CD4-positive, alpha-beta T cell treated with Interleukin-17A for 1 hour (primary cell): ENCODE measurements around the gene SPATA4.

Experiments used
- DNase-seq: peaks from one replicate; pipeline ENCODE4 v3.0.0-alpha.2; 2020

The SPATA4 gene

DNA sequence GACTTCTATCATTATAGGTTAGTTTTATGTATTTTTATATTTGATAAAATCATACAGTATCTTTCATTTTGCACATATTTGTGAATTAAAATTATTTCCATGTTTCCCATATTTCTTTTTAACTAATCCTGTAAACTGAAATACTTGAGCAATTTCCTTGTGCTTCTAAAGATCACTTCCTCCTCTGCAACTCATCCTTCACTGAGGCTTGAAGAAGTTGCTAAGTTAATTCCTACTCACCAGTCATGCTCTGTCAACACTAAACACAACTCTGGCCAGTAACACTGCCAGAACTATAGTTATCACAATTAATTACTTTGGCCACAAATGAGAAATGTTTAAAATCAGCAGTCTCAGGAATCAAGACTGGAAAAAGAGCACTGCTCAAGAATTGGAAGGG, 6.7 kb downstream of the SPATA4 start:
- no peak for DNase-seq

GRCh38 chr4:176187624-176188023, 7.8 kb downstream of the SPATA4 start:
- no peak for DNase-seq

GRCh38 chr4:176186671-176187395, 8.6 kb downstream of the SPATA4 start:
- DNase-seq, result no peak

DNA sequence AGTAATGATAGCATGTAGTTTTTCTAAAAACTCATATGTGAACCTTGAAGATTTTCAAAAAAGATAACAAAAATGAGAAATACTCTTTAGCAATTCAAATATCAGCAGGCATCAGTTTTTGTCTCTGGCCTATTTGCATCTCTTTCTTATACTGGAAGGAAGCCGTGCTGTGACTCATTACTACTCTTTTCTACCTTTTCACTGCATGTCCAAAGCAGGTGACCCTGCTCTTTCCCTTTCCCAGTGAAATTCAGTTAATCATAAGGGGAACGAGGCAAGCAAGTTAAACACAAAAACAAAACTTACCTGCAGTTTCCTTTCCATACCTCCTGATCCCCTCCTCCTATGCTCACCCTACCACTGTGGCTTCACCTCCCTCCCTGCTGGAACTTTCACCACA, 9.3 kb downstream of the SPATA4 start:
- no peak for DNase-seq

DNA sequence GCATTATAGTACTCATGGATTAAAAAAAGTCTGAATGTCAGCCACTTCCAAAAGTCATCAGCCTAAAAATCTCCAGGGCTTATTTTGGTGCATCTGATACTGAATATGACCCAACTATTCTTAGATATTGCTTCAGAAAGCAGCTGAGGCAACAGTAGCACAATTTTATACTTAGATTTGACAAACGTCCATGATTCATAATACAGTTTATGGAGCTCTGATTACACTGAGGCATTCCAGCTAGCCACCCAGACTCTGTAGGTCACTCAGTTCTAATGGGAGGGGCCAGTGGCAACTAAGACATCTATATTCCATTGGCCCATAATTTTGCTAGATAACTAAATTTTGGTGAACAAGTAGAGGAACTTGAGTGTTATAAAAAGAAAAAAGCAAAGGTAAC, 10.3 kb downstream of the SPATA4 start:
- no peak for DNase-seq

GRCh38 chr4:176163041-176163440, 32.3 kb downstream of the SPATA4 start:
- no peak for DNase-seq

DNA sequence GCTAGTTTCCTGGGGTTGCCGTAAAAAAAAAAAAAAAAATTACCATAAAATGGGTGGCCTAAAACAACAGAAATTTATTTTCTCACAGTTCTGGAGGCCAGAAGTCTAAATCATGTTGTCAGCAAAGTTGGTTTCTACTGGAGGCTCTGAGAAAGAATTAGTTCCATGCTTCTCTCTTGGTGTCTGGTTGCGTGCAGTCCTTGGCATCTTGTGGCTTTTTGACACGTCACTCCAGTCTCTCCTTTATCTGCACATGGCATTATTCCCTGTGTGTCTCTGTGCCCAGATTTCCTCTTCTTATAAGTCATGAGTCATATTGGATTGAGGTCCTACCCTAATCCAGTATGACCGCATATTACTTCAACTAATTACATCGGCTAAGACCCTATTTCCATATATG, 38.7 kb downstream of the SPATA4 start:
- DNase-seq, result no peak

DNA sequence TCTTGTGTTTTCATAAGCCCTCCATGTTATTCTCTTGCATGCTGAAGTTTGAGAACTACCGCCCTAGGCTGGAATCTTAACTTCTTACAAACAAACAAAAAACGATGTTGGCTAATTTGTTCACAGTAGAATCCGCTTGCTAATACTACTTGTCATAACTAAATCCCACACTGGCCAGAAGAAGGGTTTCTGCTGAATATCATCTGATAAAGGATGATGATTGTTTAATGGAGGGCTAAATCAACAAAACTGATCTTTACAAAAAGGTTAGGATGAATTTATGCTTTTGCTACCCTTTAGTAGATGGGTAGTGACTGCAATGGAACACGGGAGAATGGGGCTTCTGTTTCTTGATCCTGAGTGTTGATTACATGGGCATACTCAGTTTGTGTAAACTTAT, 42.3 kb downstream of the SPATA4 start:
- DNase-seq, result no peak

DNA sequence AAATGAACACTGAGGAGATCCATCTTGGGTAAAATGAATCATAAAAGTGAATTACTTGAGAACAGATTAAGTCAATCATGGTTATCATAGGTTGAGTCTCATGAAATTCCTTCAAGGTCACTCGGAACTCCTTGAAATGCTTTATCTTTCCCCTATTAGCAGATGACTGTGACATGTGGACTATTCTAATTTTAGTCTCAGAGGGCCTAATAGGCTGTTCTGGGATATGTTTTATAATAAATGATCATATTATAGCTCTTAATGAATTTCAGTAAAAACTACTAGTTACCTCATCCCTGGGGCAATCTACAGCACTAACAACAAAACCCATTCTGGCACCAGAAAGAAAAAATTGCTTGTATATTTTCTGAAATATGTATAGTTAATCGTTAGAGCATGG, 44.7 kb downstream of the SPATA4 start:
- DNase-seq, result no peak

DNA sequence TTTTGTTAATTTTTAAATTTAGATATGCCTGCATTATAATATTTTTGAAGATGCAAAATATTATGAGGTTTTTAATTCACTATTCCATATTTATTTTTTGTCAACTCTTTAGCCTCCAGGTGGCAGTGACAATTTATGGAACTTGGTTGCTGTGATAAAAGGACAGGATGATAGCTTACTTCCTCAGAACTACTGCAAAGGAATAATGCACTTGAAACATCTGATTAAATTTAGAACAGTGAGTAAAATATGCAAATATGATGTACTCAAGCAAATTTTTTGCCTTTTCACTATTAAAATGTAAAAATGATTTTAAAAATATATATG, 45.1 kb downstream of the SPATA4 start:
- DNase-seq, result no peak

GRCh38 chr4:176149680-176150355, 45.6 kb downstream of the SPATA4 start:
- DNase-seq, result no peak

- no peak for DNase-seq
Measured at GRCh38 chr4:176142253-176142652, 53.1 kb downstream of the SPATA4 start.

- DNase-seq, result no peak
Measured at GRCh38 chr4:176139518-176139917, 55.9 kb downstream of the SPATA4 start.

DNA sequence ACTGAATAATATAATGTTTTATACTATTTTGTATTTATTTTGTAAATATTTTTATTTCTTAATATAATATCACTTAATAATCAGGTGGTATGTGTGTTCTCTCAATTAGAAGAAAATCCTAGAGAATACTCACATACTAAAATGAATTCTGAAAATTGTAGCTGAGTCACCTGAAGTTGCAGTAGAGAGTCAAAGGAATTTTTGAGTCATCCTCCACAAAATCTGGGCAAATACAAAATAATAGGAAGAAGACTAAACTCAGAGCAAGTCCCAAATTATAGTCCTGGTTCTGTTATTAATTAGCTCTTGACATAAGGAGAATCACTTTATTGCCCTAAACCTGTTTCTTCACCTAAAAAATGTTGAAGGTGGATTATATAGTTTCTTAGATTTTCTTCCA, 57.8 kb downstream of the SPATA4 start:
- DNase-seq, result no peak

- no peak for DNase-seq
Measured at GRCh38 chr4:176134670-176135069, 60.7 kb downstream of the SPATA4 start.
